K562 treated with DMSO at 1 percent for 24 hours (cell line): ENCODE results near the gene ZNF791. TPM values are rescaled to one million over a fixed set of nuclear protein-coding genes. Genes with fewer than 3 reads are reported as not detected.

Experiments used
- total RNA-seq: library from RNA; unstranded; fragments of 300-600 nt; gene quantifications from 2 replicates; pipeline ENCODE4 v1.2.3, GENCODE V29; 2022; ENCODE audit warnings: low read depth; ENCODE audit not compliant: insufficient read depth

ZNF791 gene
- total RNA-seq = 4.3 and 4.7 TPM in 2 replicates

GRCh38 chr19:12610540-12611360 is at the start of gene ZNF791, which contains the start of gene ZNF490:
ZNF791 (plus strand) TSS chr19:12610920; CDS start chr19:12611080, 160 bp downstream.
ZNF490 (minus strand) TSS chr19:12610813; CDS start chr19:12610680, 133 bp downstream.

GRCh38 chr19:12666265-12667048 is 55.7 kb downstream of the ZNF791 start, which contains the start of the genes MAN2B1 and WDR83:
MAN2B1 (minus strand) TSS chr19:12666742; CDS start chr19:12666701, 41 bp downstream.
WDR83 (plus strand) TSS chr19:12666807; CDS start chr19:12669791, 2,984 bp downstream.

DNA sequence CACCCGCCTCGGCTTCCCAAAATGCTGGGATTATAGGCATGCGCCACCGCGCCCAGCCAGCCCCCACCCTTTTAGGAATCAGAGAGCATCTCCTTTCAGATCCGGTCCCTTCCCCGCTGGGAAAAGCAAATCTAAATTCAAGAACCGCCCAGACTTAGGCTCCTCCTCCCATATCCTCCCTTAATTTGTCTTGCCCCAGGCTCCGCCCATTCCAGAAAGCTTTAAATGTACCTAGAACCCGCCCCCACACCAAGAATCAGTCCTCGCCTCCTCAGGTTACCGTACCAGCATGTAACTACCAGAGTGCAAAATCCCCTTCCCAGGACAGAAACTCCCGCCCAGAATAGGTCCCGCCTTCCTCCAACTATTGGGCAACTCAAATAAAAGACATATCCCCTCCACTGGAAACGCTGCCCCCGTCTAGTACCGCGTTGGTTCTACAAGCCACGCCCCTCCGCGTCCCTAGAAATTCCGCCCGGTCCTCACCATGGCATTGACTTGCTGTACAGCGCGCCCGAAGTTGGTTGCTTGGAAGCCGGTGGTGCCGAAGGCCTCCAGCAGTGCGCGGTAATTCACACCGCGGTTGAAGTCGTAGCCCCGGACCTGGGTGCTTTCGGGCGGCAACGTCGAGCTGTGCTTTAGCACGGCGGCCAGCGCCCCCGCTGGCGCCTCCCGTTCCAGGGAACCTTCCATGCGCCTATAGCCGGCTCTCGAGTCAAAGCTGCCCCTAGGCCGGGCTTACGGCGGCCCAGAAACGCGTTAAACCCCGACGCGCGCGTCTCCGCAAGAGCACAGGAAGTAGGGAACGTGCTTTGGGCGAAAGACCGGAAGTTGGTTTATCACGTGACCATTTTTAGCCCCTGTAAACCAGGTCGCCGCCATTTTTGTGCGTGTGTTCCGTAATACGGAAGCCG is 70.6 kb downstream of the ZNF791 start, which contains the start of gene DHPS:
DHPS (minus strand) TSS at position 807 of the 914 bp plus-strand sequence; CDS start at position 693, 114 bp downstream.

Other genes with a start within 250 kb of the ZNF791 start
- gene ZNF442, start 245.2 kb upstream of the ZNF791 start, total RNA-seq = 1.3 and 2.3 TPM in 2 replicates
- 2.5 and 3.7 TPM in 2 replicates for gene ZNF799, start 209.6 kb upstream of the ZNF791 start, total RNA-seq
- 1.3 and 1.6 TPM in 2 replicates for gene ZNF443, start 169.9 kb upstream of the ZNF791 start, total RNA-seq
- gene ZNF709, start 126.1 kb upstream of the ZNF791 start, total RNA-seq = 0.20 and 0.23 TPM in 2 replicates
- 1.6 and 3.8 TPM in 2 replicates for gene ZNF564, start 59.4 kb upstream of the ZNF791 start, total RNA-seq
- 1.3 and 1.6 TPM in 2 replicates for gene ZNF490, start 107 bp upstream of the ZNF791 start, total RNA-seq
- 124 and 142 TPM in 2 replicates for gene MAN2B1, start 55.8 kb downstream of the ZNF791 start, total RNA-seq
- 17.4 and 22.1 TPM in 2 replicates for gene WDR83, start 55.9 kb downstream of the ZNF791 start, total RNA-seq
- 111 and 114 TPM in 2 replicates for gene DHPS, start 71.0 kb downstream of the ZNF791 start, total RNA-seq
- not detected in 2 replicates for gene GNG14, start 77.1 kb downstream of the ZNF791 start, total RNA-seq
- gene FBXW9, start 85.7 kb downstream of the ZNF791 start, total RNA-seq = 15.3 and 19.5 TPM in 2 replicates
- gene TNPO2, start 113.0 kb downstream of the ZNF791 start, total RNA-seq = 32.6 and 33.0 TPM in 2 replicates
- 485 and 496 TPM in 2 replicates for gene TRIR, start 123.8 kb downstream of the ZNF791 start, total RNA-seq
- 92.4 and 109 TPM in 2 replicates for gene GET3, start 126.6 kb downstream of the ZNF791 start, total RNA-seq
- not detected in 2 replicates for gene BEST2, start 140.9 kb downstream of the ZNF791 start, total RNA-seq
- gene HOOK2, start 164.6 kb downstream of the ZNF791 start, total RNA-seq = 23.8 and 27.0 TPM in 2 replicates
- gene JUNB, start 180.6 kb downstream of the ZNF791 start, total RNA-seq = 130 and 136 TPM in 2 replicates
- gene PRDX2, start 190.9 kb downstream of the ZNF791 start, total RNA-seq = 388 and 416 TPM in 2 replicates
- 0.85 TPM in 1 of 2 replicates, not detected in the other for gene THSD8, start 191.1 kb downstream of the ZNF791 start, total RNA-seq
- 86.0 and 110 TPM in 2 replicates for gene RNASEH2A, start 195.7 kb downstream of the ZNF791 start, total RNA-seq
- gene RTBDN, start 223.7 kb downstream of the ZNF791 start, total RNA-seq = 2.0 and 3.5 TPM in 2 replicates
- gene MAST1, start 227.6 kb downstream of the ZNF791 start, total RNA-seq = 7.8 and 9.5 TPM in 2 replicates